Activated T-helper 1 cell treated with anti-CD3 and anti-CD28 coated beads, Interleukin-2, amount 50 U/mL, for 16 hours (primary cell): ENCODE results near the gene ST8SIA4.

Experiments
- DNase-seq, 2 donors: peaks; one replicate each; pipeline ENCODE4 v3.0.0-alpha.2; 2020; ENCODE audit warnings: low read depth in 1 of 2, low spot score in 1 of 2

ST8SIA4 gene

DNA sequence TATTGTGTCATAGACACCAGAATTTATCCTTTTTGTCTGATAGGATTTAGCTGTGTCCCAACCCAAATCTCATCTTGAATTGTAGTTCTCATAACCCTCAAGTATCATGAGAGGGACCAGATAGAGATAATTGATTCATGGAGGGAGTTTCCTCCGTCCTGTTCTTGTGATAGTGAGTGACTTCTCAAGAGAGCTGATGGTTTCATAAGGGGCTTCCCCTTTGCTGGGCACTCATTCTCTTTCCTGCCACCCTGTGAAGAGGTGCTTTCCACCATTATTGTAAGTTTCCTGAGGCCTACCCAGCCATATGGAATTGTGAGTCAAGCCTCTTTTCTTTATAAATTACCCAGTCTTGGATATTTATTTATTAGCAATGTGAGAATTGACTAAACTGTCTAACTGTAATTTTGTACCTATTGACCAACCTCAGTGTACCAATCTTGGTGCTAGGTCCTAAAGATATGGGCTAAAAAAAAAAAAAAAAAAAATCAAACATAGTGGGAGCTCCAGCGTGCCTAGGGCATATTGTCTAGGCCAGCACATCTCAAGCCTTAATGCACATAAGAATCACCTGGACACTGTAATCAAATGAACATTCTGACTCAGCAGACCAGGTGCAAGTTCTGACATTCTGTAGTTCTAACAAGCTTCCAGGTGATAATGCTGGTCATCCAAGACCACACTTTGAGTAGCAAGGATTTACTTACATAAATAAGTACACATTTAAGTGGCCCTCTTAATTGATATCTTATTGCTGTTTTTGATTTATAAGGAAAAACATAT is 30.5 kb downstream of the ST8SIA4 start:
- no peak for DNase-seq

- DNase-seq: no peak
Measured at GRCh38 chr5:100867039-100867562, 36.0 kb downstream of the ST8SIA4 start.

DNA sequence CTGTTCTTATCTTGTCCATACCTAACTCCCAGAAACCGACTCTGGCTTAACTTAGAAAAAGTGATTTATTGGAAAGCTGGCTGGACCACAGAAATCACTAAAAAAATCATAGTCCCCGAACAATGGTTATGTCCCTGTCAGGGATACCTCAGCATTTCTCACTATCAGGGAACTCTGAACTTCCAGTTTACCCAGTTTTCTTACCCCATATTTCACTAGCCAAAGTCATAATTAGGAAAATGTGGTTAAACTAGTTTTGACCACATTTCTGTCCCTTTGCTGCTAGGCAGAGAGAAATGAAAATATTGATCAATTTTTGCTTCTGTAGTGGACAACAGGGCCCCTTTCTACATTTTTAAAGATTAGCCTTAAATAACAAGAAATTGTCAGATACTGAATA is 38.2 kb downstream of the ST8SIA4 start:
- no peak for DNase-seq

DNA sequence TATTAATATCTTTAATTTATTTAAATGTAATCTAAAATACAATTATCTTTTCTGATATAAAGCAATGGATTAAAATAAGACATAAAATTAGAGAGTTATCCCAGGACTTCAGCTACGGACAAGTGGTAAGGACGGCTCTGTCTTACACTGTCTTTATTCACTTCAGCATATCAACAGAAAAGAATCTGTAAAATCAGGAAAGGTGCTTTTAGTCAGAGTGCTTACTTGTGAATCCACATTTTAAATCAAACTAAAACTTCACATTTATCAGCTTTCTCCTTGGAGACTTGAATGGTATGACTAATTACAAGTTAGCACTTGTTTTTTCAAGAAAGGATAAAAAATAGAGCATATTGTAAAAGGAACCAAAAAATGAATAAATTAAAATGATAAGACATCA is 39.3 kb downstream of the ST8SIA4 start:
- no peak for DNase-seq

DNA sequence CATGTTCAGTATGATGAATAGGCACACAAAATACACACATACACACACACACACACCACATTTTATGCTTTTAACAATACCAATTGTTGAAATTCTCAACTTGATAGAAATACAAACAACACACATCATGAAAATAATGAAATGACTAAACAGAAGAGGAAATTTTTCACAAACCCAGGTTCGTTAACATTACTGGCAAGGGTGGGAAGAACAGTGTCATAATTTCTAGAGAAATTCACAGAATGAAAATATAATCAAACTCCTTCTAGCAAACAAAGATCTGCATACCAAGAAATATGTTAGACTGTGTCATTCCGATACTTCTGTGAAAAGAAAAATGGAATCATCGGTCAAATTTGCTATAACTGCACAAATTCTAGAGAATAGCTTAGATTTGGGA is 41.9 kb downstream of the ST8SIA4 start:
- DNase-seq: no peak

GRCh38 chr5:100860407-100860806 is 42.7 kb downstream of the ST8SIA4 start:
- no peak for DNase-seq

DNA sequence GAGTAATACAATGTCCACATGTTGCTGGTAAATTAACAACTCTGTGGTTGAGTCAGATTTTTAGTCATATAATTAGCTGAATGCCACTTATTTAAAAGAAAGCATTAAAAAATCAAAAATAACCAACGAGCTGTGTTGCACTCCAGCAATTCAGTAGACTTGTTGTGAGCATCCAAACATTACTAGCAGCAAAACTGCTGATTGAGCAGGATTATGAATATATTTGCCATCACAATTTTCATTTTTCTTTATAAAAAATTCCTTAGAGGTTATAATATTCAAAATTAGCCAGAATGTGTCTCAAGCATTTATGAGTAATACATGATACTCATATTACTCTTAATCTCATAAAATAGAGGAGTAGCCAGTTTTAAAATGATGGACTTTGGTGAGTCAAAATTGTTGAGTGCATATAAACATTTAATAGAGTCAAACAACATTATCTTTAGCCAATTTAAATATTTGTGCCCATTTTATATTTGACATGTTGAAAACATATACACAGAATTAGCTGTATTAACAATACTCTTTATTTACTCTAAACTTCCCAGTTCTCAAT is 44.0 kb downstream of the ST8SIA4 start:
- DNase-seq: no peak

- no peak for DNase-seq
Measured at GRCh38 chr5:100856462-100856861, 46.6 kb downstream of the ST8SIA4 start.

DNA sequence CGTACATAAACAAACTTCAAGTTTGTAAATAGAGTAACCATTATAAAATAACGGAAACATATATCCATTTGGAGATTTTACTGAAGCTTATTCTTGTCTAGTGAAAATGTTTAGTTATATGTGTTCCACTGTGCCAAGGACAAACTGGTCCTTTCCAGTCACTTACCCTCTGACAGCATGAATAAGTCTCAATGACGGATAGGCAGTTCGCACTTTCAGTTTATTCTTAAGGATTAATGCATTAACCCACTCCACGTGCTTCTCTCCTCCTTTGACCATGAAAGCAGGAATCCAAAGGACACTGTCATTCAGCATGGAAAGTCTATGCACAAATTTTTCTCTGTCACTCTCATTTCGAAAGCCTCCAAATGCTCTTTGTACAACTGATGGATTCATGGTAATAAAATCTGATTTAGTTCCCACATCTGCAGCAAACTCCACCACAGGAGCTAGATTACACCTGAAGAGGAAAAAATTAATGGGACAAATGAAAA is 47.1 kb downstream of the ST8SIA4 start:
- DNase-seq: no peak

GRCh38 chr5:100855295-100855694 is 47.8 kb downstream of the ST8SIA4 start:
- DNase-seq: no peak

GRCh38 chr5:100854591-100854990 is 48.5 kb downstream of the ST8SIA4 start:
- no peak for DNase-seq

DNA sequence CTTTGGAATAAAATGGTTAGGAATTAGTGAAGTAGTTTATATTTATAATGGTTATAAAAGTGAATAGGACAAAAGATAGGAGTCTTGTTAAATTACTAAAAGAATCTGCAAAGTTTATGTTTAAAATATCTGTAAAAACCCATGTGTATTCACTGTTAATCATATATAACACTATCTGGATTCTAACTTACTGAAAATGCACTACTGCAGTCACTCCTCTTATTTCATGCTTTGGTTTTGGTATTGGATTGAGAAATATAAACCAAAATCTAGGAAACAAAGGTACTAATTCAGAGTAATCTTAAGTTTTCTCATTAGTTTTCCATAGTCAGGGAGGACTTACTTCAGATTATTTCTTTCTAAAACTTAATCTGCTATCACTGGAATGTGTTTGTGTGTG is 49.5 kb downstream of the ST8SIA4 start:
- no peak for DNase-seq

- no peak for DNase-seq
Measured at GRCh38 chr5:100852988-100853449, 50.1 kb downstream of the ST8SIA4 start.

- DNase-seq: no peak
Measured at GRCh38 chr5:100852051-100852450, 51.0 kb downstream of the ST8SIA4 start.

DNA sequence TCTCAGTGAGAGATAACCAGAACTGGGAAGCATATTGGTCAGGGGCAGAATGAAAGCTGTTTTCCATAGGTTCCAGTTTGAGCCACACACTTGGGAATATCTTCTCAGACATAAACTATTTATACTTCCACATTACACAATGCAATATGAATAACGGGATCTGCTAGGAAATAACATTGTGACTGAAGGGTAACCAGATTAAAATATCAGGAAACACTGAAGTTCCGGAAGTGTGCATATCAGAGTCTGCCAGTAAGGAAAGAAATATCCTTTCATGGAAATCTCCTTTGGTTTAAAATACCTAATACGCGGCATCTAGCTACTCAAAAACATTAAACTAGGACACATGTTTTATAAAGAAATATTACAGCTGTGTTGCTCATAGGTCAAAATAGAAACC is 56.3 kb downstream of the ST8SIA4 start:
- DNase-seq: no peak

DNA sequence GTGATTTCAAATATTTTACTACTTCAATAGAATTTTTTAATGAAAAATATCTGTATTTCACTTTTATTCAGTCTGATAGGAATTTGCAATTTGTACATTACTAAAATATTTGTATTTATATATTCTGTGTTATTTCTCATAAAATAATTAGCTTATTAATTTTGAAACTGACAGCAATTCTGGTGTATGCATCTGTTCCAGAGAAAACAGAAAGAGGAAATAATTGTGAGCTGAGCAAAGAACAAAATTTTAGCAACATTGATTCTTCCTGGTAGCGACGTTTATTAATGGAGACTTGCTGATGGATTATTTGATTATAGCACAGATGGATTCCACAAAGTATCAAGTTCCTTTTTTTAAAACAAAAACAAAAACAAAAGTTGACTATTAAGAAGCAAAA is 61.0 kb downstream of the ST8SIA4 start:
- no peak for DNase-seq

- DNase-seq: no peak
Measured at GRCh38 chr5:100841358-100842076, 61.6 kb downstream of the ST8SIA4 start.

DNA sequence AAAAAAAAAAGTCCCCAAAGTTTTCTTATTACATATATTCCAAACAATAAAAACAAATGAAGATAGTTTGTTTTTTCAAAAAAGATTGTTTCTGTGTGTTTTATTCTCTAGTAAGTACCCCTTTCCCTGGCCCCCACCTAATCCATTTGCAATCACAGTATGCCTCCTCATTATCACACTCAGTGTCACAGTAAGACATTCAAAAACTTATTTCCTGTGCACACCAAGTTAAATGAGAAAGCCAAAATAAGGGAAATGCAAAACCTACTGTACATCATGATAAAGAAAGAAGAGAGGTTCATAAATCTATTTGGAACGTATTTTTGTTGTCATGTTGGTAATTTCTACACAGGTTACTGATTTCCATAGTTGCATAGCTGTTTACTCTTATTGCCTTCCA is 62.3 kb downstream of the ST8SIA4 start:
- no peak for DNase-seq

GRCh38 chr5:100840370-100840769 is 62.7 kb downstream of the ST8SIA4 start:
- DNase-seq: no peak

- DNase-seq: no peak
Measured at GRCh38 chr5:100838048-100838473, 65.0 kb downstream of the ST8SIA4 start.

GRCh38 chr5:100834519-100834918 is 68.6 kb downstream of the ST8SIA4 start:
- no peak for DNase-seq
